RWPE1 (cell line): ENCODE measurements around the gene LCN1.

Experiments used
- CTCF ChIA-PET: fragments of 350-600 bp; sonication (Branson Sonifier 250); formaldehyde crosslinking; extraction: SDS; loops from one replicate; lab custom pipeline; 2021; lab: Yijun Ruan, JAX
- POLR2A ChIA-PET: fragments of 400-600 bp; formaldehyde crosslinking; extraction: SDS; loops from one replicate; lab custom pipeline; 2020; ENCODE audit warnings: antibody characterized with exemption; ENCODE audit not compliant: low non-redundant PET; lab: Yijun Ruan, JAX
- DNase-seq: peaks from one replicate; pipeline ENCODE4 v3.0.0; 2012; ENCODE audit warnings: low spot score
- H3K27ac ChIP-seq: fragments of 450-650 bp; 2 replicates; pipeline ENCODE4 v1.5.1; 2017
- TF ChIP-seq, protein P1 (sequence below): fragments of 450-650 bp; conservative IDR thresholded peaks from 2 replicates; pipeline ENCODE4 v1.5.1; 2017; ENCODE audit warnings: low read depth, mild to moderate bottlenecking

Gene LCN1

DNA sequence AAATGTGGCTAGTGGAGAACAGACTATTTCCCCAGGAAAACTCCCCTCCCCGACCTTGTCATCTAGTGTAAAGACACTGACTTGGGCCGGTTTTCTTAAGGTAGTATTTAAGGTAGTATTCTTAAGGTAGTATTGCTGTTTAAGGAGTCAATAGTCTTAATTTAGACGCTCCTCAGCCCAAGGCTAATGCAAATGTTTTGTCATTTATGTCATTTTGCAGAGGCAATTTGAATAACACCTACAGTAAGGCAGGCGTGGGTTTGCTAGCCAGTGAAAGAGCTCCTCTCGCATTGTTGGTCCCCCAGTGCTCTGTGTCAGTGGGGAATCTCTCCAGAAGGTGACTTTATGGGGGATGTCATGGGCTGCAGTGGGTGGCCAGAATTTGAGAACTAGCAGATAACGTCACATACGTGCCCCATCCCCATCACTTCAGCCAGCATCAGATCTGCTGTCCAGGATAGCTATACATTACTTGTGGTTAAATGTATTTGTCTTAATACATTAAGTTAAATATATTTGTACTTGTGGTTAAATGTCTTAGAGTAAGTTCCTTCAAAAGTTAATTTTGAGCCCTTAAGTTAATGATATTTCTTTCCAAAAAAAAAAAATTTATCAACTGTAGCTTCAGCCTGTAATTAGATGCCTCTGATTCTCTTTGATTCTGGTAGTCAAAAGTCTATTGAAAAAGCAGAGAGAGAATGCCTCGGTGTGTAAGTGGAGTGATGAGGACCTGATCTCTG lies 39.1 kb upstream of the LCN1 start:
- no peak overlapping the region for H3K27ac ChIP-seq
- TF ChIP-seq, protein P1, sequence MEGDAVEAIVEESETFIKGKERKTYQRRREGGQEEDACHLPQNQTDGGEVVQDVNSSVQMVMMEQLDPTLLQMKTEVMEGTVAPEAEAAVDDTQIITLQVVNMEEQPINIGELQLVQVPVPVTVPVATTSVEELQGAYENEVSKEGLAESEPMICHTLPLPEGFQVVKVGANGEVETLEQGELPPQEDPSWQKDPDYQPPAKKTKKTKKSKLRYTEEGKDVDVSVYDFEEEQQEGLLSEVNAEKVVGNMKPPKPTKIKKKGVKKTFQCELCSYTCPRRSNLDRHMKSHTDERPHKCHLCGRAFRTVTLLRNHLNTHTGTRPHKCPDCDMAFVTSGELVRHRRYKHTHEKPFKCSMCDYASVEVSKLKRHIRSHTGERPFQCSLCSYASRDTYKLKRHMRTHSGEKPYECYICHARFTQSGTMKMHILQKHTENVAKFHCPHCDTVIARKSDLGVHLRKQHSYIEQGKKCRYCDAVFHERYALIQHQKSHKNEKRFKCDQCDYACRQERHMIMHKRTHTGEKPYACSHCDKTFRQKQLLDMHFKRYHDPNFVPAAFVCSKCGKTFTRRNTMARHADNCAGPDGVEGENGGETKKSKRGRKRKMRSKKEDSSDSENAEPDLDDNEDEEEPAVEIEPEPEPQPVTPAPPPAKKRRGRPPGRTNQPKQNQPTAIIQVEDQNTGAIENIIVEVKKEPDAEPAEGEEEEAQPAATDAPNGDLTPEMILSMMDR, result no peak
- CTCF ChIA-PET, result interaction anchor here (0.6 to 2.6 kb wide), 4 partner anchors 8 to 132 kb away, joined by 3 to 8 read pairs (median 4); partner anchors contain the start of gene MRPS2
- POLR2A ChIA-PET, result no interaction called here
- DNase-seq, result no peak

DNA sequence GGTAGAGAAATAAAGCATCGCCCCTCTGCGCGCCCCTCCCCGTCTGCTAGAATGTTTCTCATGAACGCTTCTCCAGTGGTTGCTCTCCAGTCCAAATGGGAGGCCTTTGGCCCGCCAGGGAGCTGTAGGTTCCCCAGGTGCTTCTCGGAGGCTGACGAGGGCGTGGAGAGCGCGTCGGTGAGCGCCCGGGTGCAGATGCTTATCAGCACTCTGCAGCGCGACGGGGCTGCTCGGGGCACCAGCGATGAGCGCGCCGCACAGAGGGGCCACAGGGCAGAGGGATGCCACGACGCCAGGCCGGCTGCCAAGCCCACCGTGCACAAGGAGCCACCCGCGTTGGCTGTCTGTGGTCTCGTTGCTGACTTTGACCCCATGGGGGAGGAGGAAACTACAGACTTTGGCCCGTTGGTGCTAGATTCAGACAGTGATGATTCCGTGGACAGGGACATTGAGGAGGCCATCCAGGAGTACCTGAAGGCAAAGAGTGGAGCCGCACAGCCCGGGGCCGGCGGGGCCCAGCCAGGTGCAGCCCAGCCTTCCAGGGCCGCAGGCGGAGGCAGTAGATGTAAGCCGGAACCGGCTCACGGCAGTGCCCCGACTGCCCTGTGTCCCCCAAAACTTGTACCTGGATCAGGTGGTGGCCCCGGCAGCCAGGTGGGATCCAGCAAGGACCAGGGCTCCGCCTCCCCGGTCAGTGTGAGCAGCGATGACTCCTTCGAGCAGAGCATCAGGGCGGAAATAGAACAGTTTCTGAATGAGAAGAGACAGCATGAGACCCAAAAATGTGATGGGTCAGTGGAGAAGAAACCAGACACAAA lies 36.6 kb upstream of the LCN1 start:
- DNase-seq, result no peak
- no peak overlapping the region for H3K27ac ChIP-seq
- ChIA-PET CTCF (interaction anchor here (0.9 kb wide), 1 partner anchor 9 kb away, joined by 6 read pairs; no protein-coding TSS in a partner anchor), POLR2A (no interaction called here)
- TF ChIP-seq, protein P1, result no peak

DNA sequence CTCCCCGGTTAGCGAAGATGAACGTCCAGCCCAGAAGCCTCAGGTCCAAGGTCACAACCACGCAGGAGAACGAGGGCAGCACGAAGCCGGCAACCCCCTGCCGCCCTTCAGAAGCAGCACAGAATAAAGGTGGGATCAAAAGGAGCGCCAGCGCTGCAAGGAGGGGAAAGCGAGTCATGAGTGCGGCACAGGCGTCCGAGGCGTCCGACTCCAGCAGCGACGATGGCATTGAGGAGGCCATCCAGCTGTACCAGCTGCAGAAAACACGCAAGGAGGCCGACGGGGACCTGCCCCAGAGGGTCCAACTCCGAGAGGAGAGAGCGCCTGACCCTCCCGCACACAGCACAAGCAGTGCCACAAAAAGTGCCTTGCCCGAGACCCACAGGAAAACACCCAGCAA lies 35.9 kb upstream of the LCN1 start:
- no peak overlapping the region for H3K27ac ChIP-seq
- POLR2A ChIA-PET, result no interaction called here
- TF ChIP-seq, protein P1, result no peak
- CTCF ChIA-PET, result no interaction called here
- no peak for DNase-seq

- ChIA-PET POLR2A (no interaction called here), CTCF (interaction anchor here (0.8 kb wide), 1 partner anchor 18 kb away, joined by 3 read pairs; no protein-coding TSS in a partner anchor)
- H3K27ac ChIP-seq, result no peak overlapping the region
- no peak for DNase-seq
- TF ChIP-seq, protein P1, result no peak
These were observed 35.4 kb upstream of the LCN1 start for GRCh38 chr9:135485832-135486231.

DNA sequence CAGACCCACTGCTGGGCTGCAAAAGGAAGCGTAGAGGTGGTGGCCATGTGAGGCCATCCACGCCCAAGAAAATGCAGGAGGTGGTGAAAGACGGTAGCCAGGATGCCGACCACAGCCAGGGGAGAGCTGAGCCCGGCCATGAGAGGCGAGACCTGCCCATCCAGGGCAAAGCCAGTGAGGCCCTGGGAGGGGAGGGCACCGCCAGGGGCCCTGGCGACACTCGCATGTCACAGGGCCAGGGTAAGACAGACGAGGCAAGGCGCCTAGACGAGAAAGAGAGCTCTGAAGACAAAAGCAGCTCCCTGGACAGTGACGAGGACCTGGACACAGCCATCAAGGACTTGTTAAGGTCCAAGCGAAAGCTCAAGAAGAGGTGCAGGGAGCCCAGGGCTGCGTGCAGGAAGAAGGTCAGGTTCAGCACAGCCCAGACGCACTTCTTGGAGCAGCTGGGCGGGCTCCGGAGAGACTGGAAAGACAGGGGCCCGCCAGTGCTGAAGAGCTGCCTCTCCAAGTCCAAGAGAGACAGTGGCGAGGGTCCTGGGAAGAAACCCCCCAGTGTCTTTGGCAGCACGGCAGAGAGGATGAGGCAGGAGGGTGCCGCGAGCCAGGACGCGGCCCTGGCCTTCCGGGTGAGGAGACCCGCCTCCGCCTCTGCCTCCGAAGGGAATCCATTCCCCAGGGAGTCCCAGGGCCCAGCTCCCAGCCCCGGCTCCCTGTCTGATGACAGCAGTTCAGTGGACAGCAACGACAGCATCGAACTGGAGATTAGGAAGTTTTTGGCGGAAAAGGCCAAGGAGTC lies 34.8 kb upstream of the LCN1 start:
- ChIA-PET POLR2A (no interaction called here), CTCF (interaction anchor here (0.8 to 2.0 kb wide), 3 partner anchors 13 to 18 kb away, joined by 3 to 6 read pairs (median 5); no protein-coding TSS in a partner anchor)
- TF ChIP-seq, protein P1, result no peak
- no peak overlapping the region for H3K27ac ChIP-seq
- no peak for DNase-seq
